ENCODE measurements around the gene TRRAP. TPM values are rescaled to one million over a fixed set of nuclear protein-coding genes. Genes with fewer than 3 reads are reported as not detected.

TRRAP gene
- total RNA-seq, 4 donors from 2014 or later = 27.2 to 35.8 (median 30.1) TPM

GRCh38 chr7:99029466-99030435, 151.4 kb downstream of the TRRAP start:
- ATAC-seq (ENCODE audit: low FRiP score) (no peak), DNase-seq (ENCODE audit: low spot score) (no peak)
- no peak for TF ChIP-seq CTCF (IDR thresholded peaks at IDR 0.05)

GRCh38 chr7:99030457-99030856, 152.1 kb downstream of the TRRAP start:
- TF ChIP-seq CTCF (IDR thresholded peaks at IDR 0.05) = no peak
- DNase-seq (ENCODE audit: low spot score) (no peak), ATAC-seq (ENCODE audit: low FRiP score) (no peak)

GRCh38 chr7:99030951-99031350, 152.6 kb downstream of the TRRAP start:
- TF ChIP-seq CTCF (IDR thresholded peaks at IDR 0.05) = no peak
- ATAC-seq (ENCODE audit: low FRiP score) (no peak), DNase-seq (ENCODE audit: low spot score) (no peak)

GRCh38 chr7:99031496-99031895, 153.2 kb downstream of the TRRAP start:
- no peak for TF ChIP-seq CTCF (IDR thresholded peaks at IDR 0.05)
- ATAC-seq (ENCODE audit: low FRiP score) = no peak
- no peak for DNase-seq (ENCODE audit: low spot score)

- TF ChIP-seq CTCF (IDR thresholded peaks at IDR 0.05) = no peak
- DNase-seq (ENCODE audit: low spot score) (no peak), ATAC-seq (ENCODE audit: low FRiP score) (no peak)
Observed at GRCh38 chr7:99032928-99033327, 154.6 kb downstream of the TRRAP start.

GRCh38 chr7:99033765-99034164, 155.4 kb downstream of the TRRAP start:
- DNase-seq (ENCODE audit: low spot score) (no peak), ATAC-seq (ENCODE audit: low FRiP score) (no peak)
- no peak for TF ChIP-seq CTCF (IDR thresholded peaks at IDR 0.05)

Data from omental fat pad (tissue), 4 donors.